AG09319 (cell line): ENCODE data around the gene MLN.

Source experiments
- DNase-seq: peaks from one replicate; pipeline ENCODE4 v3.0.0-alpha.2; 2010; ENCODE audit warnings: low read depth; ENCODE audit errors: extremely low read depth
- TF ChIP-seq, protein P1 (sequence below): IDR thresholded peaks from 2 replicates; pipeline ENCODE4 v1.5.1; 2011; ENCODE audit warnings: low read depth, mild to moderate bottlenecking, inconsistent platforms, low read length, moderate library complexity

MLN gene

DNA sequence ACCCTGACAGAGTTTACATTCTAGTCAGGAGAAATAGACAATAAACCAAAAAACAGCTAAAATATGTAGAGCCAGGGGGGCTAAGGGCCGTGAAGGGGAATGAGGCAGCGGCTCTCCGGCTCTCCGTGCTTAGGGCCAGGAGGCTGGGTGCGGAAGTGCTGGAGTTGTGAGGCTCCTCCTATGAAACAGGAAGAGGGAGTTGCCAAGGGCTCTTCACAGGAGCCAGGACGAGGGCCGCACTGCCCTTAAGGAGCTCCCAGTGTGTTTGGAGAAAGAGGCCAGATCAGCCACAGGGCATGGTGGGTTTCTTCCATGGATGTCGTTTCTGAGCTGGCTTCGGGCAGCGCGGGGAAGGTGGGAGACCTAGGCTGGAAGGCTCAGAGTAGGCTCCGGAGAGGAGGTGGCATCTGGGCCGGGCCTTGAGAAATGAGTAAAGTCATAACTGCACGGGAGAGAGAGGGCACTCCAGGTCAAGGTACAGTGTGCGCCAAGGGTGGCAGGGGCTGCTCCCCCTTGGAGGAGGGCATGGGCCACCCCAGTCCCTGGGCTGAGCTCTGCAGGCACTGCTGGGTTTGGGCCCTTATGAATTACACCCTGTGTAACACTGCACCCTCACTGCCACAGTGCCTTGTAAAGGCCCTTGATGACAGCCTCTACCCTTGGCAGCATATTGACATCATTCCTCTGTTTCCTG is 20.8 kb upstream of the MLN start:
- no peak for DNase-seq
- TF ChIP-seq, protein P1, sequence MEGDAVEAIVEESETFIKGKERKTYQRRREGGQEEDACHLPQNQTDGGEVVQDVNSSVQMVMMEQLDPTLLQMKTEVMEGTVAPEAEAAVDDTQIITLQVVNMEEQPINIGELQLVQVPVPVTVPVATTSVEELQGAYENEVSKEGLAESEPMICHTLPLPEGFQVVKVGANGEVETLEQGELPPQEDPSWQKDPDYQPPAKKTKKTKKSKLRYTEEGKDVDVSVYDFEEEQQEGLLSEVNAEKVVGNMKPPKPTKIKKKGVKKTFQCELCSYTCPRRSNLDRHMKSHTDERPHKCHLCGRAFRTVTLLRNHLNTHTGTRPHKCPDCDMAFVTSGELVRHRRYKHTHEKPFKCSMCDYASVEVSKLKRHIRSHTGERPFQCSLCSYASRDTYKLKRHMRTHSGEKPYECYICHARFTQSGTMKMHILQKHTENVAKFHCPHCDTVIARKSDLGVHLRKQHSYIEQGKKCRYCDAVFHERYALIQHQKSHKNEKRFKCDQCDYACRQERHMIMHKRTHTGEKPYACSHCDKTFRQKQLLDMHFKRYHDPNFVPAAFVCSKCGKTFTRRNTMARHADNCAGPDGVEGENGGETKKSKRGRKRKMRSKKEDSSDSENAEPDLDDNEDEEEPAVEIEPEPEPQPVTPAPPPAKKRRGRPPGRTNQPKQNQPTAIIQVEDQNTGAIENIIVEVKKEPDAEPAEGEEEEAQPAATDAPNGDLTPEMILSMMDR: no peak

DNA sequence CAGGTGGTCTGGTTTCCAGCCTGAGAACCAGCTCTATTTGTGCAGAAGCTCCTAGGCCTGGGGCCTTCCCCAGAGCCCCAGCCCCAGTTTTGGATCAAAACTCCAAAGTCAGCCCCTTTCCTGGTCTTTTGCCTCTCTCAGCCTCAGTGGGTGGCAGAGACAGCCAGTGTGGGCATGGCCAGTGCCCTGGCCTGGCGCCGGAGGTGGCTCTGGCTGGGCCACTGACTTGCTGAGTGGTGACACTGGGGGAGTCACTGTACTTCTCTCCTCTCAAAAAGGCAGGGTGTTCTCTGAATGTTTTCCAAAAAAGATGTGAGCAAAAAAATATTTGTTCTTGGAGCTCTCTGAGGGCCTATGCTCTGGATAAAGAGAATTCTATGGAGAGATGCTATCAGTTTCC is 20.0 kb upstream of the MLN start:
- TF ChIP-seq, protein P1: no peak

DNA sequence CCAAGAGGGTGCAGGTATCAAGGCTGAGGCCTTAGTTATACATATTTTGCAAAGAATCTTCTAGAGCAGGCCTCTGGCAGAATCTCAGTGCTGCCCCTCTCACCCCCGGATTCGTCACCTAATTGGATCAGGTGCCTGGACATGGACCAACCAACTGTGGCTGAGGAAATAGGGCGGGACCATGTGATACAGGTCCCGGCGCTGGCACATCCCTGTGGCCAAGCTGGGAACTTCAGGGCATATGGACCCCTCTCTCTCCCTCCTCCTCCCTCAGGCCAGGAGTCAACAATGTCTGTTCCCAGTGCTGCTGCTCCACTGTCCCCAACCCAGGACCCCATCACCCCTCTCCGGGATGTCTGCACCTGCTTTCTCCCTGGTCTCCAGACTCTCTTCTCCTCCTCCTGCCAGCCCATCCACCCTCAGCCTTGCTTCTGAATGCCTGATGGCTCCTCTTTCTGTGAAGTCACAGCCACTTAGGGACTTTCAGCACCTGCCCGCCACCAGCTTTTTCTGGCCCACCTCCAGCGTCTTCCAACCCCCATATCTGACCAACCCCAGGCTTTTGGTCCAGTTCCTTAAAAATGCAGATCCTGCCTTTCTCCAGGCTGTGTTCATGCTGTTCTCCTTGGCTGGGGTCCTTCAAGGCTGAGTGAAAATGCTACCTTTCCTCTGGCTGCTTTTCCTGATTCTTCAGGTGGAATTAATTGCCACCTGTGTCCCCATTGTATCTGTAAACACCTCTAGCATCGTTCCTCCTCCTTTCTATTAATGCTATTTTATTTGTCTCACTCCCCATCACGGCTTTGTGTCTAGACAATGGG is 19.0 kb upstream of the MLN start:
- DNase-seq: no peak
- TF ChIP-seq, protein P1: no peak

More for the DNA sequence above, 20.0 kb upstream of the MLN start:
- DNase-seq: no peak

DNA sequence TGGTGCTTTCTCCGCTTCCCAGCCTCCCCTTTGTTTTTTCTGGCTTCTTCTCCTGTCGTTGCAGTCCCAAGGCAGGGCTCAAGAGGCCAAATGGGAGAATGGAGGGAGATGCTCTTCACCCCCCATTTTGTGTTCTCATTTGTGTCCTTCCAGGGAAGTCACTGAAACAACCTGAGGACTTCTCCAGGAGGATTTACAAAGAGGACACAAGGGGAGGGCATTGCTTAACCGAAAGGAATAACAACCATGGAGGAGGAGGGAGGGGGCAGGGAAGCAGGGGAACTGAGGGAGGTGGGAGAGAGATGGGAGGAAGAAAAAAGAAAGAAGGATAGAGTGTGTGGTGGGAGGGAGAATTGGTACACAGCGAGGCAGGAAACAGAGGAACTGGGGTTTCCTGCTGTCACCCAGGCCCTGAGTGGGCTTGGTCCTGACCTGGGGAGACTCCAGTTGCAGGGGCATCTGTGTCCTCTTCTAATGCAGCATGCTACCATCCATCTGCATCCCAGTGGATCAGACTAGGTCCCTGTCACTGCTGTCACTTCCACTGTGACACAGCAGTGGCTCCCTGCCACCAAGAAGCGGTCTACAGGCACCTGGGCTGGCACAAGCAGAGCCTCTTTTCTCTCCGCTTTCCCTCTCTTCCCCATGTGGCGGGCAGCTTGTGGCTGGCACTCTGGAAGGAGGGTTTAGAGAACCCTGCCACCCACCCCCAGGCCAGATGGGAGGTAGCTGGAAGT is 17.1 kb upstream of the MLN start:
- TF ChIP-seq, protein P1: no peak
- no peak for DNase-seq

DNA sequence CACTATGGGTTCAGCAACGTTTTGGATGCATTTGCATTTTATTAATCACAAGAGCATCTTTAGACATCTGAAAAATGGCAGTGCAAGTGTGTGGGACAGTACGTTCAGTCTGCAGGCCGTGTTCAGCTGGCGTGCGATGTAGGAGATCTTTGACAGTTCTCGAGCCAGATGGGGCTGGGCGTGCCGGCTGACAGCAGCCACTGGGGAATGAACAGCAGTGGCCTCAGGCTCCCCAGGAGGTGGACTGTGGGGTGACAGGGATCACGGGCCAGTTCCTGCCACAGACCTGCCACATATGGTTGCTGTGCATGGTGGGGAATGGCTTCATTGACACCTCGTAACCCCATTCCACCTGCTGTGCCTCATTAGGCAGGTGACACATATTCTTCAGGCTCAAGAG is 16.4 kb upstream of the MLN start:
- TF ChIP-seq, protein P1: no peak
- DNase-seq: no peak

DNA sequence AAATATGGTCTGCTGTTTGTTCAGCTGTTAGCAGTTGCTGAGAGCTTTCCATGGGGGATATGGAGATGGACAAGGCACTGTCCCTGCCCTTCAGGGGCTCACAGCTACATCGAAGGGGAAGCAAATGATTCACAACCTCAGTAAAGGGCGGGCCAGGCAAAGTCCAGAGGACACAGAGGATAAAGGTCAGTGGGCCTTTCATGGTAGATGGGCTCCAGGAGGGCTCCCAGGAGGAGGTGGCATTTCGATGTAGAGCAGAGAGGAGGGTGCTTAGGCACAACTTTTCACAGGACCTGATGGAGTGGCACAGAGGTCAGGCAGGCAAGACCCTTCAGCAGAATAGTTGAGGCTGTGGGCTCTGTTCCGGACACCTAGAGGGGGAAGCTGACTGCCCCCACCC is 15.2 kb upstream of the MLN start:
- no peak for DNase-seq
- TF ChIP-seq, protein P1: no peak
